Measurements from ENCODE around the gene RYR2.
"Not testable (repeated sequence)": the region's sequence is repeated elsewhere in the genome, so short reads cannot be mapped to it uniquely, and the experiment has no call there.

Gene RYR2

GRCh38 chr1:237834048-237834447, 792.1 kb downstream of the RYR2 start:
- no peak for DNase-seq (ENCODE audit: low read depth in 2 of 2)
- H3K4me3 ChIP-seq (replicated peaks in 1 of 2; ENCODE audit: low read depth in 2 of 2, low read length in 2 of 2): no peak overlapping the region
- no peak for TF ChIP-seq CTCF (IDR thresholded peaks at IDR 0.05; ENCODE audit: low read depth, low read length)

- no peak overlapping the region for H3K4me3 ChIP-seq (replicated peaks in 1 of 2; ENCODE audit: low read depth in 2 of 2, low read length in 2 of 2)
- no peak for DNase-seq (ENCODE audit: low read depth in 2 of 2)
- TF ChIP-seq CTCF (IDR thresholded peaks at IDR 0.05; ENCODE audit: low read depth, low read length): no peak
Observed at GRCh38 chr1:237834461-237834860, 792.5 kb downstream of the RYR2 start.

- no peak for DNase-seq (ENCODE audit: low read depth in 2 of 2)
- no peak overlapping the region for H3K4me3 ChIP-seq (replicated peaks in 1 of 2; ENCODE audit: low read depth in 2 of 2, low read length in 2 of 2)
- TF ChIP-seq CTCF (IDR thresholded peaks at IDR 0.05; ENCODE audit: low read depth, low read length): no peak
Observed at GRCh38 chr1:237838320-237838719, 796.3 kb downstream of the RYR2 start.

GRCh38 chr1:237838904-237839534, 797.0 kb downstream of the RYR2 start:
- no peak for TF ChIP-seq CTCF (IDR thresholded peaks at IDR 0.05; ENCODE audit: low read depth, low read length)
- no peak for DNase-seq (ENCODE audit: low read depth in 2 of 2)
- no peak overlapping the region for H3K4me3 ChIP-seq (replicated peaks in 1 of 2; ENCODE audit: low read depth in 2 of 2, low read length in 2 of 2)

- no peak for TF ChIP-seq CTCF (IDR thresholded peaks at IDR 0.05; ENCODE audit: low read depth, low read length)
- no peak for DNase-seq (ENCODE audit: low read depth in 2 of 2)
- H3K4me3 ChIP-seq (replicated peaks in 1 of 2; ENCODE audit: low read depth in 2 of 2, low read length in 2 of 2): no peak overlapping the region
Observed at GRCh38 chr1:237841485-237841884, 799.5 kb downstream of the RYR2 start.

GRCh38 chr1:237843516-237843915, 801.5 kb downstream of the RYR2 start:
- H3K4me3 ChIP-seq (replicated peaks in 1 of 2; ENCODE audit: low read depth in 2 of 2, low read length in 2 of 2); DNase-seq (ENCODE audit: low read depth in 2 of 2): not testable (repeated sequence)

GRCh38 chr1:237851210-237851845, 809.3 kb downstream of the RYR2 start:
- DNase-seq (ENCODE audit: low read depth in 2 of 2): peak; percentile 30 to 39
- H3K4me3 ChIP-seq (replicated peaks in 1 of 2; ENCODE audit: low read depth in 2 of 2, low read length in 2 of 2): no peak overlapping the region
- TF ChIP-seq CTCF (IDR thresholded peaks at IDR 0.05; ENCODE audit: low read depth, low read length): peak; percentile 38

Data from cardiac fibroblast (primary cell).